SH-SY5Y (cell line): ENCODE results near the gene TGM4.

Source experiments
- GATA2 ChIP-seq: IDR thresholded peaks from 2 replicates; pipeline ENCODE4 v1.6.1; 2011; ENCODE audit warnings: mild to moderate bottlenecking, low read depth, low read length
- GATA3 ChIP-seq: IDR thresholded peaks from 2 replicates; pipeline ENCODE4 v1.6.1; 2011; ENCODE audit warnings: low read depth, mild to moderate bottlenecking, low read length, moderate library complexity

DNA sequence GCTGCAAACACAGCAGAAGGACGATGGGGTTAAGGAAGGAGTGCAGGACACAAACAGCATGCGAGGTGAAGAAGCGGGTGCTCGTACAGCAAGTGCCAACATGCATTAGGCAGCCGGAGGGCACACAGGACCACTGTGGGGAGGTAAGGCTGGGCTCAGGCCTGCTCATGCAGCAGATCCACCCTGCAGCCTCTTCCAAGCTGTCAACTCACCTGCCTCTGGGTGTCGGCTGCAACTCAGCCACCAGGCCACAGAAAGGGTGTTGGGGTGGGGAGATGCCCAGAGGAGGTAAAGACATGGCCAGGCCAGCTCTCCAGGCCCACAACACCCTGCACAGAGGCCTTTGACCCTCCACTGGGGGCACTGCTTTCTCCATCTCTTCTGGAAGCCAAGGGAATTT, 44.2 kb downstream of the TGM4 start:
- TF ChIP-seq GATA2 (no peak), GATA3 (no peak)
